Muscle of back (tissue), 13 donors: Measurements from ENCODE around the gene PHOSPHO2. TPM values are rescaled to one million over a fixed set of nuclear protein-coding genes. Genes with fewer than 3 reads are reported as not detected.

ENCODE experiments used
- DNase-seq, 3 donors: peaks; one replicate each; pipeline versions ENCODE4 v3.0.0 to v3.0.0-alpha.2; 2013
- long read RNA-seq, 9 donors: transcript quantifications; one replicate each; lab custom pipeline, GENCODE V29; 2026
- polyA plus RNA-seq, 10 donors: library from polyadenylated mRNA; unstranded; fragments of 120-200 nt; gene quantifications; one replicate each; pipeline ENCODE4 v1.2.1, GENCODE V29; 2013; ENCODE audit not compliant: insufficient read length in 10 of 10

PHOSPHO2 gene, protein sequence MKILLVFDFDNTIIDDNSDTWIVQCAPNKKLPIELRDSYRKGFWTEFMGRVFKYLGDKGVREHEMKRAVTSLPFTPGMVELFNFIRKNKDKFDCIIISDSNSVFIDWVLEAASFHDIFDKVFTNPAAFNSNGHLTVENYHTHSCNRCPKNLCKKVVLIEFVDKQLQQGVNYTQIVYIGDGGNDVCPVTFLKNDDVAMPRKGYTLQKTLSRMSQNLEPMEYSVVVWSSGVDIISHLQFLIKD
- polyA plus RNA-seq = 1 to 10 TPM; 3.4 to 7.2 (median 4.8) TPM
- long read RNA-seq, donor 1, partial matches to known transcripts = 0 of 2 reads
- long read RNA-seq, donor 1, other reads (novel, unspliced or antisense) = 0 of 2 reads
- long read RNA-seq, donor 2 = 0 reads
- long read RNA-seq, donor 3 = 0 reads
- long read RNA-seq, donor 4 = 0 reads
- long read RNA-seq, donor 5, partial matches to known transcripts = 0 of 1 reads
- long read RNA-seq, donor 5, other reads (novel, unspliced or antisense) = 0 of 1 reads
- long read RNA-seq, donor 6 = 0 reads
- long read RNA-seq, donor 7, partial matches to known transcripts = 0 of 1 reads
- long read RNA-seq, donor 7, other reads (novel, unspliced or antisense) = 0 of 1 reads
- long read RNA-seq, donor 8, partial matches to known transcripts = 0 of 1 reads
- long read RNA-seq, donor 8, other reads (novel, unspliced or antisense) = 0 of 1 reads
- long read RNA-seq, donor 9 = 0 reads

DNA sequence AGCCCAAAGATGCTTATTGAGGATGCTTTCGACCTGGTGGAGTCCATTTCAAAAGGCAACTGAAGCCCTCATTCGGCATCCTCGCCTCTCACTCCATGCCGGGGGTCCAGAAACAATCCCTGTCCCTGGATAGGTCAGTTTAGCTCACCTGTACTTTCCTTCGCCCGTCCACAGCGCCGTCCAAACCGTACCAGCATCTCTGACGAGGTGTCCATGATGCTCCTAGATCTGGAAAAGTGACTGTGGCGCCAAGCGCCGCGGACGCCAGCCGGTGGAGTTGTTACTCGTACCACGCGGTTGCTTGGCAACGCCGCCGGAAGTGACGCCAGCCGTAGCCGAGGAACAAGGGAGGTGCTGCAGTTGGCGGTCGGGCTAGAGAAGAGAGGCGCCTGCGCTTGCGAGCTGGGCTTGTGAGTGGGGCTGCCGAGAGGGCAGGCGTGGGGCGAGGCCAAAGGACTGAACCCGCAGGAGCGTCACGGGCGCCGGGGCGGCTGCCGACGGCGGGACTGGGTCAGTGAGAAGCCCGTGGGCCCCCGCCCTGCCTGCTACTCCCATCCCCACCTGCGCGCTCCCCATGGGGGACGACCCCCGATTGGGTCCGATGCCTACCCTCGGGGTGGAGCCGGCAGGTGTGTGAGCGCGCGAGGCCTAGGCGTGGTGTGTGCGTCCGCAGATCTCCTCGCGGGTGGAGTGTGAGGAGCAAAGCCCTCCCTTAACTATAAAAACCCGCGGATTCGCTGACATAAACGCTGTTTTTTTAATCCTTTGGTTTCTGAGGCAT lies at the start of gene PHOSPHO2, which contains the start of gene CFAP210:
Gene PHOSPHO2, plus strand, starts transcription at position 357 of the 781 bp plus-strand sequence. CDS start 6,503 bp downstream, outside the sequence.
Gene CFAP210, minus strand, starts transcription at position 293 of the 781 bp plus-strand sequence. Its CDS starts 78 bp downstream, at position 215.
- peak; percentile 96 to 99 (median 97) for DNase-seq

DNA sequence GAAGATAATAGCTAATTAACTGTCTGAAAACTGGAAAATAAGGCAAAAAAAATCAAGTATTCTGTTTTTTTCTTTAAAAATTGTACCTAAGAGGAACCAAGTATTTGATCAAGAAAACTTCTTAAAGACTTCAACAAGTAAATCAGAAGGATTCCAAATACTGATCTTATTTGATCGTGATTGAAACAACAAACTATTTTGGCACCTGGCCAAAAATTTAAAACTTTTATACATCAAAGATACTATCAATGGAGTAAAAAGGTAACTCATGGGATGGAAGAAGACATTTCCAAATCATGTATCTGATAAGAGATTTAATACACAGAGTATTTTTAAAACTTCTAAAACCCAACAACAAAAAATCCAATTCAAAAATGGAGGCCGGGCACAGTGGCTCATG lies 46.8 kb upstream of the PHOSPHO2 start:
- DNase-seq = no peak

DNA sequence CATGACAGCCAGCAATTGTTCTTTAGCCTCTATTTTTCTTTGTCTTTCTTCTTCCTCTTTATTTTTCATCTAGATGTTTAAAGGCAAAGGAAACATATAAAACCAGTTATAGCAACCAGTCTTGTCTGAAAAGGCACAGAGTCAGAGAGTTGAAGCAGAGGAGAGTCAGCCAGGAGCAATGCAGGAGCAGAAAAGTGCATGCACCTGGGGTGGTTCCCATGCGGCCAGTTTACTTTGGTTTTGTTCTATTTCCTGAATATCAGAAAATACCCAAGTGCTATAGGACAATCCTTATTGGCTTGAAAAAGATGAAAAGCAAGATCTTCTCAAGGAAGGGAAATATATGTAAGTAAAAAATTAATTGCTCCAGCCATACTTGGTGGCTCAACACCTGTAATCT lies 45.0 kb upstream of the PHOSPHO2 start:
- no peak for DNase-seq

DNA sequence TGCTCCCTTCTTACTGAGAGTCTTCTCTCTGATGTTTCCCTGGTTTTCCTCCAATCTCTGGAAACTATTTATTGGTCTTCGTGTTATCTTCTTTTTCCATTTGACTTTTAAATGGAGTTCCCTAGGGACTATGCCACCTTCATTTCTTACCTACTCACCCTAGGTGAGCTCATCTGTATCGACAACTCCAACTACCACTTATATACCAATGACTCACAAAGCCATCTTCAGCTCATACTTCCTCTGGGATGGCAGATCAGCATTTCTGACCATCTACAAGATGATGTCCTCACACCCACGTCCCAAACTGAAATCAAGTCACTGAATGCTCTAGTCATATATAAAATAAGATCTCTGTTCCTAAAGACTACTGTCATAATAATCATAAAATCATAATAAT lies 40.6 kb upstream of the PHOSPHO2 start:
- no peak for DNase-seq

DNA sequence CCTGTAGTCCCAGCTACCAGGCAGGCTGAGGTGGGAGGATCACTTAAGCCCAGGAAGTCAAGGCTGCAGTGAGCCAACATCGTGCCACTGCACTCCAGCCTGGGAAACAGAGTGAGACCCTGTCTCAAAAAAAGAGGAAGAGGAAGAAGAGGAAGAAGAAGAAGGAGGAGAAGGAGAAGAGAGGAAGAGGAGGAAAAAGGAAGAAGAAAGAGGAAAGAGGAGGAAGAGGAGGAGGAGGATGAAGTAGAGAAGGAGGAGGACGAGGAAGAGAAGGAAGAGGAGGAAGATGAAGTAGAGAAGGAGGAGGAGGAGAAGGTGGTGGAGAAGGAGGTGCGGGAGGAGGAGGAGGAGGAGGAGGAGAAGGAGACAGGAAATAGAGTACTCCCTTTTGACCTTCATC lies 38.1 kb upstream of the PHOSPHO2 start:
- DNase-seq = no peak

DNA sequence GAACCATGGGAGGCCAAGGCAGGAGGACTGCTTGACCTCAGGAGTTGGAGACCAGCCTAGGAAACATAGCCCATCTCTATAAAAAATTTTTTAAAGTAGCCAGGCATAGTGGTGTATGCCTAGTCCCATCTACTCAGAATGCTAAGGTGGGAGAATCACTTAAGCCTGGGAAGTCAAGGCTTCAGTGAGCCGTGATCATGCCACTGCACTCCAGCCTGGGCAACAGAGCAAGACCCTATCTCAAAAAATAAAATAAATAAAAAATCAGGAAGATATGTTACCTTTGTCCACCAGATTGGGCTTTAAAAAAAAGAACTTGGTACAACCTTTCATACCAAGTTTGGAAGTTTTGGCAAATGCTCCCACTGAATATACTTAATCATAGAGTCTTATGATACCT lies 35.4 kb upstream of the PHOSPHO2 start:
- no peak for DNase-seq

DNA sequence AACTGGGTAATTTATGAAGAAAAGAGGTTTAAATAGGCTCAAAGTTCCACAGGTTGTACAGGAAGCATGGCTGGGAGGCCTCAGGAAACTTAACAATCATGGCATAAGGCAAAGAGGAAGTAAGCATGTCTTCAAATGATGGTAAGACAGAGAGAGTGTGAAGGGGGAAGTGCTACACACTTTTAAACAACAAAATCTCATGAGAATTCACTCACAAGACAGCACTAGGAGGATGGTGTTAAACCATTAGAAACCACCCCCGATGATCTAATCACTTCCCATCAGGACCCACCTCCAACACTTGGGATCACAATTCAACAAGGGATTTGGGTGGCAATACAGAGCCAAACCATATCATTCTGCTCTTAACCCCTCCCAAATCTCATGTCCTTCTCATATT lies 34.9 kb upstream of the PHOSPHO2 start:
- no peak for DNase-seq

DNA sequence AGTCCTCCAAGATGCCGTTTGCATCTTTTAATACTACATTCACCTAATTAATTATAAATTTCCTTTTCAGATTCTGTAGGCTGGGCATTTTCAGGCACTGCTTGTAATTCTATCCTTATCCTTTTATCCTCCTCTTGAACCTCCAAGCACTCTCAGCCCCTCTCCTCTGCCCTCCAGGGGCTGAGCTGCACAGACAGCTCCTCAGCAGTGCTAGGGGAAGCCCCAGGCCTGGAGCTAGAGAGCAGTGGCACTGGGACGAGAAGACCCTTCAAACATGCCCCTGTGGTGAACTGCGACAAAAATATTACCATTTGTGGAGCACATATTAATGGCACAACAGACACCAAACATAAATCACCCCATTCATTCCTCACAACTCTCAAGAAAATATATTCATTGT lies 33.0 kb upstream of the PHOSPHO2 start:
- no peak for DNase-seq

DNA sequence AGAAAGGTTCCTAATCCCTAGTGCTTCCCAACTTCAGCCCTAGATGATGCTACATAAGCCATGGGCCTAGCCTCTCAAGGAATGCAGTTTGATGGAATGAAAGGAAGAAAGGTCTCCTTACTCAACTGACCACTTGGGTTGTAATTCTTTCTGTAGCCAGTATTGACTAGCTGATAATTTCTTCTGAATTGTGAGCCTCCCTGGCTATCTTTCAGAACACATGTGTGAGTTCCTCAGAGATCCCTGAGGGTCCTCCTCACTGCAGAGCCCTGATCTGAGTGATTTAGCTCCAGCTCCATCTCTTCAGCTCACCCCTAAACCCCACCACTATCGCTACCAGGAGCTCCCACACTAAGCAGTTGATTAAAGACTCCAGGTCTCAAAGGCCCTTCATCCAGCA lies 31.5 kb upstream of the PHOSPHO2 start:
- DNase-seq = no peak

DNA sequence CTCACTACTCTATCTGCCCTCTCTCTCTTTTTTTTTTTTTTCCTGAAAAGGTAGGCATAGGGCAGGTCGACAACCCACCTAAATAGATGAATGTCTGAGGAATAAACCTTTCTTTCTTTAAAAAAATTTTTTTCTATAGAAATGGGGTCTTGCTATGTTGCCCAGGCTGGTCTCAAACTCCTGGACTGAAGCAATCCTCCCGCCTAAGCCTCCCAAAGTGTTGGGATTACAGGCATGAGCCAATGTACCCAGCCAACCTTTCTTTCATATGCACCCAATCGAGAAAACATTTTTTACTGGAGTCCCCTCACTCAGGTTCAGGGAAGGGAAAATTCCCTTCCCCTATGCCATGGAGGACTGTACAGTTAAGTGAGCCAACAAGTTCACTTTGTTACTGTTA lies 31.0 kb upstream of the PHOSPHO2 start:
- no peak for DNase-seq

DNA sequence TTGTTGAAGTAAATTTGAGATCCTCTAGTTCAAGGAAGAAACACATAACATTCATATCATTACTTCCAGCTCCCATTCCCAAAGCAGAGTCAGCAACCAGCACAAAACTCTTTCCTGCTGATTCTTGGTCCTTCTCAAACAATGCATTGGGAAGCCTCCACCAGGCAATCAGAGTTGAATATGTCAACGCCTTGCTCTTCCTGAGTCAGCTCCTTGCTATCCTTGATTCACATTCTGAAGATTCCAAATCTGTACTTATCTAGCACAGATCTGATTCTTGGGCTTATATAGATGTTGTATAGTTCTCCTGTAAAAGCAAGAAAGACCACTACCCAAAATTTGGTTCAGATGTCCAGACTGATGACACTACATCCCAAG lies 29.7 kb upstream of the PHOSPHO2 start:
- DNase-seq = peak in 1 of 3 donors; percentile 7

DNA sequence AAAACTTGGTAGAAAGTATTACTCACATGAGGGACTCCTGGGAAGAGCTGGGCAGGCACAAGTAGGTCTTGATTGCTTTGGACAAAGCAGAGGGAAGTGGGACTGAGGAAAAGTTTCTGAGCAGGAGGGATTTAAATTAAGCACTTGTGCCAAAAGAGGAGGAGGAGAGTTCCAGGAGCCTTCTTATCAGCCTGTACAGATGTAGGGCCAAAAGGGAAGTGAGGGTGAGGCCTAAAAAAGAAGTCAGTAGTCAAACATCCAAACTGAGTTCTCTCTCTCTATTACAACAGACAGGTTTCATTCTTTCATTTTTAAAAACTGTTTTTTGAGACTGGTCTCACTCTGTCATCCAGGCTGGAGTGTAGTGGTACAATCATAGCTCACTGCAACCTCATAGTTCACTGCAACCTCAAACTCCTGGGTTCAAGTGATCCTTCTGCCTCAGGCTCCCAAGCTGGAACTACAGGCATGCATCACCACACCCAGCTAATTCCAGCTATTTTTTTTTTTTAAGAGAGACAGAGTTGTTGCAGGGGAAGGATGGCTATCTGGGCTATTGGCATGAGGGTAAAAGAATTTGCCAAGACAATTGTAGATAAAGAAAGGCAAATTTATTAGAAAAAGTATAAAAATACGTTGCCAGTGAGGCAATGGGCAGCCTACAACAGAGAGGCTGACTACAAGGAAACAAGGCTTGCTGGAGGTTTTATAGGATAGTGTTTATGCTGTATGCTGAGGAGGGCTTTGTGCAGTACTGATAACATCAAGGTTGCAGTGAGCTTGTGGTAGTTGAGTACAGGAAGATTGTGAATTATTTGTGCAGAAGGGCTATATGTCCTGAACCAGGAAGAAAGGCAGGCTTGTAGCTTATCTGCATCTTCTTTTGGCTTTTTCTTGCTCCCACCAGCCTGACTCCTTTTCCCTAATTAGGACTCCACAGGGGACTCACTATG lies 29.0 kb upstream of the PHOSPHO2 start:
- DNase-seq = no peak

DNA sequence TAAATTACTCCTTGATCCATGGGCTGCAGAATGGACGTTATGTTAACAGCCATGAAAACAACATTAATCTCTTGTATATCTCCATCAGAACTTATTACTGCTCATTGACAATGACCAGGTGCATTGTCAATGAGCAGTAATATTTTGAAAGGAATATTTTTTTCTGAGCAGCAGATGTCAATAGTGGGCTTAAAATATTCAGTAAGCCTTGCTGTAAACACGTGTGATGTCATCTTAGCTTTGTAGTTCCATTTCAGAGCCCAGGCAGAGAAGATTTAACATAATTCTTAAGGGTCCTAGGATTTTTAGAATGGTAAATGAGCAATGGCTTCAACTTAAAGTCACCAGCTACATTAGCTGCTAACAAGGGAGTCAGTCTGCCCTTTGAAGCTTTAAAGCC lies 26.7 kb upstream of the PHOSPHO2 start:
- no peak for DNase-seq

DNA sequence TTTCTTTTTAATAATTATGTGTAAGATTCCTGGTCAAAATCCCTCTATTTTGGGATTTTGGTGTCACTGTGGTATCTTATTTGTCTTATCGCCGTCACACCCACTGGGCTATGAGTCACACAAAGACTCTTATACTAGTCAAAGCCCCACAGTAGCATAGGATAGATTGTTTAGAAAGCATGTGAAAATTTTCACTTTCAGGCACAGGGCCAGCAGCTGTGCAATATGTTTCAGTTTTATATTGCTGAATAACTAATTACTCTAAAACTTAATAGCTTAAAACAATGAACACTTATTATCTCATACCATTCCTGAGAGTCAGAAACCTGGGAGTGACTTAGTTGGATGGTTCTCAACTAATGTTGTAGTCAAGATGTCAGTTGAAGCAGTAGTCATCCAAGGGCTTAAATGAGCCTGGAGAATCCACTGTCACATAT lies 24.0 kb upstream of the PHOSPHO2 start:
- peak in 1 of 3 donors; percentile 7 for DNase-seq

DNA sequence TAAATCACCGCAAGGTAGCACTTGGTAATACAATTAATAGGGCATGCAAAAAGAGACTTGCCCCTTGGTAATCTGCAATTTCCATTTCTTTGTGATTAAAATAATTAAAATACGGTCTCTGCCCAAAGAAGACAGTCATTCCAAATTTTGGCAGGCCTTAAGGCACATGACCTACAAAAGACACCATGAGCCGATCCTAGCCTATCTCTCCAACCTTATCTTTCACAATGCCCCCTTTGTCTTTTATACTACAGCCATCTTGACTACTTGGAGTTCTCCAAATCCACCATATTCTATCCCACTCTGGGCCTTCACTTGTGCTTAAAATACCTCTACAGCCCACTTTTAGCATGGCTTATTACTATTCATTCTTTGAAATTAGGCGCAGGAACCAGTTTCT lies 23.3 kb upstream of the PHOSPHO2 start:
- no peak for DNase-seq

DNA sequence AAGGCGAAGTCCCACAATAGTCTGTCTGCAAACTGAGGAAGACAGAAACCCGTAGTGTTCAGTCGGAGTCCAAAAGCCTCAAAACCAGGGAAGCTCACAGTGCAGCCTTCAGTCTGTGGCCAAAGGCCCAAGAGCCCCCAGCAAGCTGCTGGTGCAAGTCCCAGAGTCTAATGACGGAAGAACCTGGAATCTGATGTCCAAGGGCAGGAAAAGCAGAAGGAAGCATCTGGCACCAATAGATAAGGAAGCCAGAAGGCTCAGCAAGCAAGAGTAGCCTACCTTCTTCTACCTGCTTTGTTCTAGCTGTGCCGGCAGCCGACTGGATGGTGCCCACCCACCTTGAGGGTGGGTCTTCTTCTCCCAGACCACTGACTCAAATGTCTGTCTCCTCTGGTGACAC lies 21.9 kb upstream of the PHOSPHO2 start:
- DNase-seq = no peak

DNA sequence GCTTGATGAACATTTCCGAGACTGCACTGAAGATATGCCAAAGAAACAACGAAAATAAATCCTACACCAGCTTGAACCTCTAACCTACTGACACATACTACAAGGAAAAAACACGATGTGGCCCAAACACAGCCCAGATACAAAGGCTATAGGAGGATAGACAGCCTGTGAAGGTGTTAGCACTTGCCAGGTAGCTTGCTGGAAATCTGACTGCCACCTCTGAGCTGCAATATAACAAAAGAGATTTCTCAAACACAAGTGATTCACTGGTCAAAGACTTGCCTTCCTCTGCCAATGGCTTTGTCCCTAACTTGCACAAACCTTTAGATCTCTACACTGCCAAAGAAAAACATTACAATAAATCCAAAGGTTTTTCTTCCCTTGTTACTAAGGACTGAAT lies 21.2 kb upstream of the PHOSPHO2 start:
- DNase-seq = no peak

DNA sequence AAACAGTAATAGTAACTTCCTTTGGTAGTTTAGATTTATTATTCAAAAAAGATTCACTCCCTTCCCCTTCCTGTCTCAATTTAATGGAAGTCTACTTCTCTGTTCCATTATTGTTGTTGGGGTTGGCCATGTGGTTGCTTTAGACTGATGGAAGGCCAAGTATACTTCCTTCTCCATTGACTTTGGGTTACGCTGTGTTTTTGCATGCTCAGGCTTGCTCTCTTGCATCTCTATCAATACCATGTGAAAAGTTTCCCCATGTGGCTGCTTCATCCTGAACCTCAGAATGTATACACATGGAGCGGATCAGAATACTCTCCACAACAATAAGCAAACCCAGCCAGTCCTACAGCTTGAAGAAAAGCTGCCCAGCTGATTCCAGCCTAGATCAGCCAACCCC lies 20.3 kb upstream of the PHOSPHO2 start:
- no peak for DNase-seq

DNA sequence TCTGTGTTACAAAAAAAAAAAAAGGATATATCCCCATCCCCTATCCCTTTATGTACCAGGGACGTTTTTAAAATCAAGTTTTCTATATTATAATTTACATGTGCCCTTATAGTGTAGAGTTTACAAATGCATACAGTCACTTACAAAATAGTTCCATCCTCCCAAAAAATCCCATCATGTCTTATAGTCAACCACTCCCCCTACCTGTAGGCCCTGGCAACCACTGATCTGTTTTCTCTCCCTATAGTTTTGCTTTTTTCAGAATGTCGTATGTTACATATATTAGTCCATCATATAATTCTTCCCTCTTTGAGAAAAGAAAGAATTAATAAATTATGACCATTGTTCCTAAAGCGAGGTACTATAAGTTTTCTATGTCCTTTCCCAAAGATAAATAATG lies 17.9 kb upstream of the PHOSPHO2 start:
- no peak for DNase-seq

DNA sequence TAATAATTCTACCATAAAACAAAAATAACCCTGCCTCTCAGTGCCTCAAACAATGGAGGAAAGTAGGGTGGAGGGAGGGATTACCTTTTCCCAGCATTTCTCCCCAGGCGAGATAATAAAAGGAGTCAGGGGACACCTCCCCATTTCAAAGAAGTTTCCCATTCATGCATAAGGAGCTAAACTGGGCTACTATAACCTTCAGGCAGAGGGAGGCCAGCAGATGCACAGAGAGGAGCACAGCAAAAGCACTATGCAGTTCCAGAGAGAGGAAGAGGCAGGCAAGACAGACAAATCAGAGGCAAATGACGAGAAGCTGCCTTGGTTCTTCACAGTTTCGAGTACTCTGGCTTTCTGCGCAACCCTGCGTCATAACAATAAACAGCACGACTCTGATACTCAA lies 17.4 kb upstream of the PHOSPHO2 start:
- no peak for DNase-seq

DNA sequence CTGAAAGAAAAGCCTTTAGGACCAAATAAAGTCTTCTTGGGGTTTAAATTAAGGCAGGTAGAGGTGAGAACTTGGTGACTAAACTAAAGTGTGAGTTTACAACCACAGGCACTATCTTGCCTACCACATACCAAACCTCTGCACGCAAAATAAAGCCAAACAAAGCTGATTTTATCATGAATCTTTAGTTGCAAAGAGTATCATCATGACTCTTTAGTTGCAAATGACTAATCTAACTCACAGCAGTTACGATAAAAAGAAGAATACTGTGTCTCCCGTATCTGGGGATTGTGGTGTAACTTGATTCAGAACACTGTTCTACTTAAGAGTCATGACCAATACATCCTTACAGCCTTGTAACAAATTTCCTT lies 11.2 kb upstream of the PHOSPHO2 start:
- DNase-seq = no peak
